HL-60 (cell line): Measurements from ENCODE around the gene PANK4.

ENCODE experiments used
- DNase-seq, 2 experiments: peaks; one replicate each; pipeline ENCODE4 v3.0.0-alpha.2; 2010 to 2020; ENCODE audit warnings: low read depth in 1 of 2, low spot score in 1 of 2
- H3K27ac ChIP-seq: fragments of 250-450 bp; sonication (Bioruptor Pico); replicated peaks from 2 replicates; pipeline ENCODE4 v1.5.1; 2020; ENCODE audit warnings: mild to moderate bottlenecking, moderate library complexity
- H3K27me3 ChIP-seq: fragments of 250-450 bp; sonication (Bioruptor Pico); 2 replicates; pipeline ENCODE4 v1.5.1; 2021; ENCODE audit warnings: mild to moderate bottlenecking, moderate library complexity; ENCODE audit not compliant: insufficient read depth, poor library complexity, severe bottlenecking
- H3K4me3 ChIP-seq: replicated peaks from 2 replicates; pipeline ENCODE4 v1.5.1; 2011; ENCODE audit warnings: mild to moderate bottlenecking, control low read depth, low read length; ENCODE audit not compliant: insufficient read depth
- GABPA ChIP-seq: IDR thresholded peaks from 2 replicates; pipeline ENCODE4 v1.6.1; 2012; ENCODE audit warnings: low read depth
- POLR2AphosphoS5 ChIP-seq: IDR thresholded peaks from 2 replicates; pipeline ENCODE4 v1.6.1; 2012; ENCODE audit warnings: low read depth
- SPI1 ChIP-seq: IDR thresholded peaks from 2 replicates; pipeline ENCODE4 v1.6.1; 2012; ENCODE audit warnings: low read depth, mild to moderate bottlenecking, borderline replicate concordance
- TF ChIP-seq, protein P1 (sequence below): IDR thresholded peaks from 2 replicates; pipeline ENCODE4 v1.6.1; 2012; ENCODE audit warnings: low read depth; ENCODE audit not compliant: insufficient replicate concordance
- TF ChIP-seq, protein P2 (sequence below): IDR thresholded peaks from one replicate; pipeline ENCODE4 v1.5.1; 2011; ENCODE audit warnings: low read length, control low read depth, inconsistent platforms; ENCODE audit not compliant: insufficient read depth

The PANK4 gene

DNA sequence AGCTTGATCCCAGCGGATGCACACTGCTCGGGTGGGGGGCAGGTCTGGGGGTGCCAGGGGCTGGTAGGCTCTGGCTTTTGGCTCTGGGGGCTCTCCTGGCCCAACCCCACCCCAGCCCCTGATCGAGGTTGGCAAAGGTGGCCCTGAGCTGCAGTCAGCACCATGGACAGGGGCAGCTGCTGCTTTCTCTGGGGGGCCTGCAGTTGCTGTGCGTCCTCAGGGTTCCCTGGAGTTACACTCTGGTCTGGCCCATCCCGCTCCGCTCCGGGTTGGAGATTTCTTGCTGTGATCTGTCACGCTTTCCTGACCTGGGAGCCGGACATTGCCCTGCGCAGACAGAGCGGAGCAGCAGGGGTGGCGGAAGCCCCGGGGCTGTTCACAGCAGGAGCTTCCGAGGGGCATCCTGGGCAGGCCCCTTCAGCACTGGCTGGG lies 58.3 kb downstream of the PANK4 start:
- DNase-seq: no peak
- no peak overlapping the region for H3K27ac ChIP-seq
- H3K27me3 ChIP-seq: peaks cover 5% of the 10 kb centered on the region
- no peak for TF ChIP-seq POLR2AphosphoS5
- TF ChIP-seq, protein P1, sequence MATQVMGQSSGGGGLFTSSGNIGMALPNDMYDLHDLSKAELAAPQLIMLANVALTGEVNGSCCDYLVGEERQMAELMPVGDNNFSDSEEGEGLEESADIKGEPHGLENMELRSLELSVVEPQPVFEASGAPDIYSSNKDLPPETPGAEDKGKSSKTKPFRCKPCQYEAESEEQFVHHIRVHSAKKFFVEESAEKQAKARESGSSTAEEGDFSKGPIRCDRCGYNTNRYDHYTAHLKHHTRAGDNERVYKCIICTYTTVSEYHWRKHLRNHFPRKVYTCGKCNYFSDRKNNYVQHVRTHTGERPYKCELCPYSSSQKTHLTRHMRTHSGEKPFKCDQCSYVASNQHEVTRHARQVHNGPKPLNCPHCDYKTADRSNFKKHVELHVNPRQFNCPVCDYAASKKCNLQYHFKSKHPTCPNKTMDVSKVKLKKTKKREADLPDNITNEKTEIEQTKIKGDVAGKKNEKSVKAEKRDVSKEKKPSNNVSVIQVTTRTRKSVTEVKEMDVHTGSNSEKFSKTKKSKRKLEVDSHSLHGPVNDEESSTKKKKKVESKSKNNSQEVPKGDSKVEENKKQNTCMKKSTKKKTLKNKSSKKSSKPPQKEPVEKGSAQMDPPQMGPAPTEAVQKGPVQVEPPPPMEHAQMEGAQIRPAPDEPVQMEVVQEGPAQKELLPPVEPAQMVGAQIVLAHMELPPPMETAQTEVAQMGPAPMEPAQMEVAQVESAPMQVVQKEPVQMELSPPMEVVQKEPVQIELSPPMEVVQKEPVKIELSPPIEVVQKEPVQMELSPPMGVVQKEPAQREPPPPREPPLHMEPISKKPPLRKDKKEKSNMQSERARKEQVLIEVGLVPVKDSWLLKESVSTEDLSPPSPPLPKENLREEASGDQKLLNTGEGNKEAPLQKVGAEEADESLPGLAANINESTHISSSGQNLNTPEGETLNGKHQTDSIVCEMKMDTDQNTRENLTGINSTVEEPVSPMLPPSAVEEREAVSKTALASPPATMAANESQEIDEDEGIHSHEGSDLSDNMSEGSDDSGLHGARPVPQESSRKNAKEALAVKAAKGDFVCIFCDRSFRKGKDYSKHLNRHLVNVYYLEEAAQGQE: peak; percentile 96
- H3K4me3 ChIP-seq: no peak overlapping the region

DNA sequence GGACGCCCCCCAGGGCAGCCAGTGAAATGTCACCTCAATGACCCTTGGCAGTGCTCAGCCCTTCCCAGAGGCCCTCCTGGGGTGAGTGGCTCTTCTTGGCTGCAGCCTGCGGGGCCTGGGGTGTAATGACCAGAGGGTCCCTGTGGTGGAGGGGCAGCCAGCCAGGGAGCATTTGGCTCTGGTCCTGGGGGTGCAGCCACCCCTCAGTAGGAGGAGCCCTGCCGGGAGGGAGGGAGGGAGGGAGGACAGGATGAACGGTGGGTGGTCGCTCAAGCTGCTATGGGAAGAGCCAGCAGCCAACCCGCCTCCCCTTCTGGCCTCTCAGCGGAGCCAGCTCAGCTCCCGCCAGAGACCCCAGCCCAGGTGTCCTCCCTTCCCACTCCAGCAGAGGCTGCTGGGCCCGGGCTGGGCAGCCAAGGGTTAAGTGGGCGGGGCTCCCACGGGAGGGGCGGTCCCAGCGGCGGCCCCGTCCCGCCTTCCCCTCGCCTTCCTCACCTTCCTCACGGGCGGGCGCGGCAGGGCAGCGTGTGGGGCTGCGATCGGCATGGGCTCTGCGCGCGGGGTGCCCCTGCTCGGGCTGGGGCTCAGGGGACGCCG lies 59.3 kb downstream of the PANK4 start:
- H3K27ac ChIP-seq: no peak overlapping the region
- no peaks in the 10 kb centered on the region for H3K27me3 ChIP-seq
- no peak overlapping the region for H3K4me3 ChIP-seq
- TF ChIP-seq, protein P2, sequence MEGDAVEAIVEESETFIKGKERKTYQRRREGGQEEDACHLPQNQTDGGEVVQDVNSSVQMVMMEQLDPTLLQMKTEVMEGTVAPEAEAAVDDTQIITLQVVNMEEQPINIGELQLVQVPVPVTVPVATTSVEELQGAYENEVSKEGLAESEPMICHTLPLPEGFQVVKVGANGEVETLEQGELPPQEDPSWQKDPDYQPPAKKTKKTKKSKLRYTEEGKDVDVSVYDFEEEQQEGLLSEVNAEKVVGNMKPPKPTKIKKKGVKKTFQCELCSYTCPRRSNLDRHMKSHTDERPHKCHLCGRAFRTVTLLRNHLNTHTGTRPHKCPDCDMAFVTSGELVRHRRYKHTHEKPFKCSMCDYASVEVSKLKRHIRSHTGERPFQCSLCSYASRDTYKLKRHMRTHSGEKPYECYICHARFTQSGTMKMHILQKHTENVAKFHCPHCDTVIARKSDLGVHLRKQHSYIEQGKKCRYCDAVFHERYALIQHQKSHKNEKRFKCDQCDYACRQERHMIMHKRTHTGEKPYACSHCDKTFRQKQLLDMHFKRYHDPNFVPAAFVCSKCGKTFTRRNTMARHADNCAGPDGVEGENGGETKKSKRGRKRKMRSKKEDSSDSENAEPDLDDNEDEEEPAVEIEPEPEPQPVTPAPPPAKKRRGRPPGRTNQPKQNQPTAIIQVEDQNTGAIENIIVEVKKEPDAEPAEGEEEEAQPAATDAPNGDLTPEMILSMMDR: no peak
- TF ChIP-seq, protein P1: no peak
- TF ChIP-seq POLR2AphosphoS5 (no peak), GABPA (no peak), SPI1 (no peak)
- no peak for DNase-seq

DNA sequence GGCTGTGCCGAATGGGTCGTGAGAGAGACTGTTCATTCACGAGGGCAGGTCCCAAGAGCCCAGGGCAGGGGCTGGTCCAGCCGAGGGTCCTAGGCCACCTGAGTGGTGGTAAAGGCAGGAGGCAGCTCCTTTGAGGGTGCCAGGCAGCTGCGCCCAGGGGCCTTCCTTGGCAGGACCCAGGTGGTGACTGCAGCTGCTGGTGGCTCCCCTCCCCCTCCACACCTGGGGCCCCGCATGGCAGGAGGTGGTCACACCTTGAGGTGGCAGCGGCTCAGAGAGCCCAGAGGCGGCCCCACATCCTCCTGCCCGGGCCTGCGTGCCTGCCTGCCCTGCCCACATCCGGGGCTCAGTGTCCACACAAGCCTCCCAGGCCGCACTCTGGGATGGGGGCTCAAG lies 60.1 kb downstream of the PANK4 start:
- H3K4me3 ChIP-seq: no peak overlapping the region
- no peaks in the 10 kb centered on the region for H3K27me3 ChIP-seq
- TF ChIP-seq GABPA (no peak), POLR2AphosphoS5 (no peak), SPI1 (no peak)
- TF ChIP-seq, protein P2: no peak
- TF ChIP-seq, protein P1: no peak
- no peak for DNase-seq
- no peak overlapping the region for H3K27ac ChIP-seq
